GM19395 (cell line): ENCODE data around the gene SSRP1.

Source experiments
- ATAC-seq: cut with Tn5 transposase; IDR thresholded peaks from one replicate; pipeline ENCODE4 v1.9.1; 2021; ENCODE audit warnings: mild to moderate bottlenecking, moderate library complexity; ENCODE audit not compliant: unreplicated experiment

SSRP1 gene

GRCh38 chr11:57276169-57276970 lies 59.3 kb downstream of the SSRP1 start:
- no peak for ATAC-seq
